HG03139 (cell line): ENCODE results near the gene SERPINB12.

Source experiments
- ATAC-seq: cut with Tn5 transposase; IDR thresholded peaks from one replicate; pipeline ENCODE4 v1.9.1; 2021; ENCODE audit not compliant: unreplicated experiment

The SERPINB12 gene

GRCh38 chr18:63550068-63550467 is 7.9 kb downstream of the SERPINB12 start:
- no peak for ATAC-seq

GRCh38 chr18:63551769-63552168 is 9.6 kb downstream of the SERPINB12 start:
- ATAC-seq = no peak

GRCh38 chr18:63552581-63552980 is 10.4 kb downstream of the SERPINB12 start:
- ATAC-seq = no peak

- ATAC-seq = no peak
Observed at GRCh38 chr18:63553081-63553480, 10.9 kb downstream of the SERPINB12 start.

- ATAC-seq = no peak
Observed at GRCh38 chr18:63559567-63560491, 17.7 kb downstream of the SERPINB12 start.

- no peak for ATAC-seq
Observed at GRCh38 chr18:63562284-63562683, 20.1 kb downstream of the SERPINB12 start.

GRCh38 chr18:63564021-63564420 is 21.9 kb downstream of the SERPINB12 start:
- ATAC-seq = no peak

- no peak for ATAC-seq
Observed at GRCh38 chr18:63564561-63564960, 22.4 kb downstream of the SERPINB12 start.

GRCh38 chr18:63567276-63567675 is 25.1 kb downstream of the SERPINB12 start:
- ATAC-seq = no peak

- no peak for ATAC-seq
Observed at GRCh38 chr18:63567825-63568224, 25.7 kb downstream of the SERPINB12 start.

GRCh38 chr18:63570721-63571120 is 28.6 kb downstream of the SERPINB12 start:
- ATAC-seq = no peak

GRCh38 chr18:63575681-63576080 is 33.5 kb downstream of the SERPINB12 start:
- no peak for ATAC-seq

GRCh38 chr18:63578357-63578958 is 36.3 kb downstream of the SERPINB12 start:
- ATAC-seq = peak; percentile 54

- no peak for ATAC-seq
Observed at GRCh38 chr18:63579616-63580015, 37.4 kb downstream of the SERPINB12 start.

- no peak for ATAC-seq
Observed at GRCh38 chr18:63585988-63586387, 43.8 kb downstream of the SERPINB12 start.

GRCh38 chr18:63586431-63586830 is 44.3 kb downstream of the SERPINB12 start:
- no peak for ATAC-seq

- no peak for ATAC-seq
Observed at GRCh38 chr18:63586966-63587365, 44.8 kb downstream of the SERPINB12 start, which contains the start of gene SERPINB13. TSS of gene SERPINB13 (plus strand) at chr18:63587343. CDS start at chr18:63588668, 1,325 bp downstream.

- ATAC-seq = no peak
Observed at GRCh38 chr18:63588909-63589308, 46.7 kb downstream of the SERPINB12 start.

GRCh38 chr18:63590373-63590772 is 48.2 kb downstream of the SERPINB12 start:
- ATAC-seq = no peak

- ATAC-seq = no peak
Observed at GRCh38 chr18:63590966-63591695, 49.0 kb downstream of the SERPINB12 start.

GRCh38 chr18:63591725-63592124 is 49.6 kb downstream of the SERPINB12 start:
- no peak for ATAC-seq
